BLaER1 treated with 17β-estradiol and CSF1 and Interleukin-3, amounts not matched to agents 10 nM and 100 nM (cell line): ENCODE results near the gene EEFSEC.

ENCODE experiments used
- H3K27ac ChIP-seq, 11 experiments: shearing (Covaris generic); formaldehyde crosslinking; 2 replicates each; pipeline ENCODE4 v1.8.1; 2022
- H3K27me3 ChIP-seq, 11 experiments: shearing (Covaris generic); formaldehyde crosslinking; 2 replicates each; pipeline ENCODE4 v1.8.1; 2022
- H3K36me3 ChIP-seq, 11 experiments: shearing (Covaris generic); formaldehyde crosslinking; 2 replicates each; pipeline ENCODE4 v1.8.1; 2022
- H3K4me1 ChIP-seq, 10 experiments: shearing (Covaris generic); formaldehyde crosslinking; 2 replicates each; pipeline ENCODE4 v1.8.1; 2022
- H3K4me2 ChIP-seq, 11 experiments: shearing (Covaris generic); formaldehyde crosslinking; 2 replicates each; pipeline ENCODE4 v1.8.1; 2022
- H3K4me3 ChIP-seq, 10 experiments: shearing (Covaris generic); formaldehyde crosslinking; 2 replicates each; pipeline ENCODE4 v1.8.1; 2022
- H3K9ac ChIP-seq, 11 experiments: shearing (Covaris generic); formaldehyde crosslinking; 2 replicates each; pipeline ENCODE4 v1.8.1; 2022
- H3K9me3 ChIP-seq, 11 experiments: shearing (Covaris generic); formaldehyde crosslinking; replicated peaks in 1 of 11; 2 replicates each; pipeline ENCODE4 v1.8.1; 2022
- H4K20me1 ChIP-seq, 11 experiments: shearing (Covaris generic); formaldehyde crosslinking; 2 replicates each; pipeline ENCODE4 v1.8.1; 2022
- Cebpa-rat ChIP-seq, 11 experiments: shearing (Covaris generic); IDR thresholded peaks; 2 replicates each; pipeline ENCODE4 v1.8.1; 2022

EEFSEC gene

DNA sequence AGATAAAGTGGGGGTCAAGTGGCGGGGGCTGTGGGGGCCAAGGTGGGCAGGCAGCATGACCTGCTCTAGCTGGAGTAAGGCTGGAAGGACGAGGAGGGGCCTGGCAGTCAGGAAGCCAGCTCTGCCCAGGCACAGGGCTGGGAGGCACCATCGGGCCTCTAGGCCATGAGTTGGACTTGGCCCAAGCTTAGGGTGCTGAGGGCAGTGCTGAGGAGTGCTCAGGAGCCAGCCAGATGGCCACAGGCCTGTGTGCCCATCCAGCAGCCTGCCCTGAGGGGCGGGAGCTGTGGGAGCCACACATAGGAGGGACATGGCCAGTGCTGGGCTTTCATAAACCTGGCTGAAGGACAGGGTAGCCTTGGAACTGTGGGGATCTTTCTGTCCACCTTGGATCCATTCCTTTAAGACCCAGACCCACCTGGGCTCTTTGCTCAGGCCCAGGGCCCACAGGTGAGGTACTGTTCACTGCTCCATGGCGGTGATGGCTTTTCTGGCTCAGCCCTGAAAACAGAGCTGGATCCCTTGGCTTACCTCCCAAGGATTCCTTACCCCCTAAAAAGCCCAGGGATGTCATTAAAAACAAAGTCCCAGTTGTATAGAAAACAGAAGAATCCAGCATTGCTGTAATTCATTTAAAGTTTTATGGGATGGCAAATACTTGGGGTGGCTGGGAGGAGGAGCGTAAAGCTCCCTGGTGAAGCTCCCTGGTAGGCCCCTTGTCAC, 176.4 kb downstream of the EEFSEC start:
- Histone ChIP-seq H4K20me1 (peaks cover 0 to 9% (median 0%) of the 10 kb centered on the region in 11 experiments; a peak in 6 of 22 replicates), H3K9ac (no peak overlapping the region), H3K4me3 (no peak overlapping the region), H3K4me2 (peak overlapping the region in 3 of 11 experiments; percentile 29 to 36 (median 35); a peak in 3 of 22 replicates), H3K27ac (no peak overlapping the region), H3K9me3 (no peaks in the 10 kb centered on the region), H3K36me3 (0 out of 22 replicates have a peak, but pooled peaks cover 0 to 2% (median 0%) of the 10 kb centered on the region in 11 experiments), H3K27me3 (no peaks in the 10 kb centered on the region), H3K4me1 (peaks cover 0 to 39% (median 23%) of the 10 kb centered on the region in 10 experiments; a peak in 13 of 20 replicates)
- TF ChIP-seq Cebpa-rat (IDR thresholded peaks at IDR 0.05): no peak

DNA sequence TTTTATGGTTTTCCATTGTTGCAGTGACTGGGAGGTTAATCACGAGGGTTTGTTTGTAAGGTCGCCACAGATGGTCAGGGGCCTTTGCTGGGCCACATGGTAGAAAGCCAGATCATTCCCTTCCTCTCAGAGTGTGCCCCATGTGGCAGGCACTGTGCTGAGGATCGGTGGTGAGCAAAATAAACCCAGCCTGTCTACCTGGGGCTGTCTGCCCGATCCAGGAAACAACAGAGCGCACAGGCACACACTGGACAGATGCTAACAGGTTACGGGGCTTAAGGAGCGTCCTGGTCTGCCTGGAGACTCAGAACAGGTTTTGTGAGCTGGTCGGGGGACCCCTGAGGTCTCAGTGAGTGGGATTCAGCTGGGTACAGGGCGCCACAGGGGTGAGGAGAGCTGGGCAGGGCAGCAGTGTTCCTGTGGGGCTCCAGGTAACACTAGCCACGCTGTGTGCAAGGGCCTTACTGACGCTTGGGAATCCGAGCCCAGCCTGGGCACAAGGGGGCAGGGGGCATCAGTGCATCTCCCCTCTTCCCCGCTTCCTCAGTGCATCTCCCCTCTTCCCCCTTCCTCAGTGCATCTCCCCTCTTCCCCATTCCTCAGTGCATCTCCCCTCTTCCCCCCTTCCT, 177.0 kb downstream of the EEFSEC start:
- Histone ChIP-seq H3K27me3 (no peaks in the 10 kb centered on the region), H3K9ac (no peak overlapping the region), H4K20me1 (peaks cover 0 to 9% (median 0%) of the 10 kb centered on the region in 11 experiments; a peak in 5 of 22 replicates), H3K4me3 (no peak overlapping the region), H3K36me3 (0 out of 22 replicates have a peak, but pooled peaks cover 0 to 2% (median 0%) of the 10 kb centered on the region in 11 experiments), H3K4me1 (peaks cover 0 to 40% (median 23%) of the 10 kb centered on the region in 10 experiments; a peak in 13 of 20 replicates), H3K27ac (no peak overlapping the region), H3K4me2 (no peak overlapping the region; a peak in 1 of 22 replicates), H3K9me3 (no peaks in the 10 kb centered on the region)
- no peak for TF ChIP-seq Cebpa-rat (IDR thresholded peaks at IDR 0.05)

- Histone ChIP-seq H3K27ac (no peak overlapping the region), H3K9me3 (no peaks in the 10 kb centered on the region), H3K4me2 (peak overlapping the region in 4 of 11 experiments; percentile 9 to 23 (median 15); a peak in 4 of 22 replicates), H3K9ac (no peak overlapping the region), H3K4me3 (no peak overlapping the region), H3K4me1 (peaks cover 0 to 18% (median 5%) of the 10 kb centered on the region in 10 experiments; a peak in 11 of 20 replicates), H3K36me3 (peaks cover 0 to 24% (median 6%) of the 10 kb centered on the region in 11 experiments; a peak in 8 of 22 replicates), H4K20me1 (peaks cover 0 to 22% (median 0%) of the 10 kb centered on the region in 11 experiments; a peak in 6 of 22 replicates), H3K27me3 (no peaks in the 10 kb centered on the region)
- no peak for TF ChIP-seq Cebpa-rat (IDR thresholded peaks at IDR 0.05)
Measured at GRCh38 chr3:128334086-128334645, 180.9 kb downstream of the EEFSEC start.

DNA sequence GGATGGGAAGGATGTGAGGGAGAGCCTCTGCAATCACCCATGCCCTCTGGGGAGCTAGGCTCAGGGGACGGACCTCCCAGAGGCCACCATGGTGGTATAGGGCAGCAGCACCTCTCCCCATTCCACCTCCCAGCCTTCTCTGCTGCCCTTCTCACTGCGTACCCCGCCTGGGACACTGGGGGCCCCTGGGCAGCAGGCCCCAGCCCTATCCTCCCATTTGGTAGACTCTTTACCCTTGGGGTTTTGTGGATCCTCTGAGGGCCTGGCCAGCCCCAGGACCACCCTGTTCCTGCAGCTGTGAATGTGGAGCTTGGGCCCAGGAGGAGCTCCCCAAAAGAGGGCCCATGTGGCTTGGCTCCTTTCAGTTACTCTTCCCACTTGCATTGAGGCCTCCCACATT, 181.5 kb downstream of the EEFSEC start:
- Histone ChIP-seq H3K4me3 (no peak overlapping the region), H4K20me1 (peaks cover 0 to 22% (median 0%) of the 10 kb centered on the region in 11 experiments; a peak in 6 of 22 replicates), H3K9me3 (no peaks in the 10 kb centered on the region), H3K9ac (no peak overlapping the region), H3K27me3 (no peaks in the 10 kb centered on the region), H3K36me3 (peaks cover 0 to 24% (median 6%) of the 10 kb centered on the region in 11 experiments; a peak in 8 of 22 replicates), H3K4me1 (peaks cover 0 to 12% (median 2%) of the 10 kb centered on the region in 10 experiments; a peak in 11 of 20 replicates), H3K27ac (no peak overlapping the region), H3K4me2 (peak overlapping the region in 4 of 11 experiments; percentile 9 to 23 (median 15); a peak in 3 of 22 replicates)
- no peak for TF ChIP-seq Cebpa-rat (IDR thresholded peaks at IDR 0.05)

GRCh38 chr3:128335621-128336296, 182.5 kb downstream of the EEFSEC start:
- peaks cover 0 to 22% (median 0%) of the 10 kb centered on the region in 11 experiments; a peak in 5 of 22 replicates for H4K20me1 ChIP-seq
- no peaks in the 10 kb centered on the region for H3K9me3 ChIP-seq
- no peak overlapping the region for H3K27ac ChIP-seq
- H3K4me1 ChIP-seq: peaks cover 0 to 11% (median 2%) of the 10 kb centered on the region in 10 experiments; a peak in 8 of 20 replicates
- H3K4me2 ChIP-seq: no peak overlapping the region
- H3K27me3 ChIP-seq: no peaks in the 10 kb centered on the region
- no peak overlapping the region for H3K4me3 ChIP-seq
- no peak overlapping the region for H3K9ac ChIP-seq
- H3K36me3 ChIP-seq: peaks cover 0 to 24% (median 6%) of the 10 kb centered on the region in 11 experiments; a peak in 10 of 22 replicates
- TF ChIP-seq Cebpa-rat (IDR thresholded peaks at IDR 0.05): no peak

GRCh38 chr3:128336337-128337156, 183.3 kb downstream of the EEFSEC start:
- TF ChIP-seq Cebpa-rat (IDR thresholded peaks at IDR 0.05): no peak

GRCh38 chr3:128337305-128337704, 184.0 kb downstream of the EEFSEC start:
- TF ChIP-seq Cebpa-rat (IDR thresholded peaks at IDR 0.05): no peak
- H3K4me3 ChIP-seq: no peak overlapping the region
- no peak overlapping the region for H3K4me2 ChIP-seq
- H3K36me3 ChIP-seq: peaks cover 9 to 40% (median 18%) of the 10 kb centered on the region in 11 experiments; a peak in 18 of 22 replicates
- peaks cover 0 to 11% (median 2%) of the 10 kb centered on the region in 10 experiments; a peak in 8 of 20 replicates for H3K4me1 ChIP-seq
- peaks cover 0 to 22% (median 0%) of the 10 kb centered on the region in 11 experiments; a peak in 5 of 22 replicates for H4K20me1 ChIP-seq
- no peak overlapping the region for H3K27ac ChIP-seq
- H3K27me3 ChIP-seq: no peaks in the 10 kb centered on the region
- no peak overlapping the region for H3K9ac ChIP-seq
- H3K9me3 ChIP-seq: no peaks in the 10 kb centered on the region

More at GRCh38 chr3:128336337-128337156, 183.3 kb downstream of the EEFSEC start:
- Histone ChIP-seq H3K27ac (no peak overlapping the region), H3K9ac (no peak overlapping the region), H3K4me2 (no peak overlapping the region), H3K9me3 (no peaks in the 10 kb centered on the region), H4K20me1 (peaks cover 0 to 22% (median 0%) of the 10 kb centered on the region in 11 experiments; a peak in 5 of 22 replicates), H3K36me3 (peaks cover 6 to 32% (median 13%) of the 10 kb centered on the region in 11 experiments; a peak in 18 of 22 replicates), H3K4me3 (no peak overlapping the region), H3K27me3 (no peaks in the 10 kb centered on the region), H3K4me1 (peaks cover 0 to 11% (median 2%) of the 10 kb centered on the region in 10 experiments; a peak in 8 of 20 replicates)
